Keratinocyte (primary cell): ENCODE data around the gene C1orf35.

ENCODE experiments used
- CTCF ChIP-seq, 3 experiments: IDR thresholded peaks in 1 of 3; conservative IDR thresholded peaks in 1 of 3; optimal IDR thresholded peaks in 1 of 3; 2 replicates in 2 of 3; 3 replicates in 1 of 3; pipeline versions ENCODE3 to v1.5.1; 2011; ENCODE audit warnings: low read length in 3 of 3, mild to moderate bottlenecking in 3 of 3, moderate library complexity in 2 of 3, control low read depth in 1 of 3, inconsistent platforms in 1 of 3; ENCODE audit not compliant: insufficient read depth in 2 of 3; ENCODE audit errors: extremely low read depth in 1 of 3
- EZH2 ChIP-seq: IDR thresholded peaks from one replicate; pipeline ENCODE4 v1.6.1; 2012; ENCODE audit warnings: inconsistent platforms, mild to moderate bottlenecking, low read length, moderate library complexity

- TF ChIP-seq EZH2: no peak
- no peak for TF ChIP-seq CTCF (optimal IDR thresholded peaks at IDR 0.05 in 1 of 3, IDR thresholded peaks at IDR 0.05 in 1 of 3, conservative IDR thresholded peaks at IDR 0.05 in 1 of 3; ENCODE audit: extremely low read depth in 1 of 3, insufficient read depth in 2 of 3, low read length in 3 of 3)
Observed at GRCh38 chr1:228151180-228151925, 48.2 kb upstream of the C1orf35 start.
